Measurements from ENCODE around the gene NKRF. TPM values are rescaled to one million over a fixed set of nuclear protein-coding genes. Genes with fewer than 3 reads are reported as not detected.

NKRF gene
- total RNA-seq, result 10 to 100 TPM in 3 of 7 donors, 1 to 10 TPM in 4; 7.5 to 12.5 (median 9.5) TPM
- 10 to 100 TPM in 1 of 2 donors, 1 to 10 TPM in 1; 4.9 to 10.1 TPM for polyA plus RNA-seq
- long read RNA-seq, donor 1, partial matches to known transcripts, result 0 of 7 reads
- long read RNA-seq, donor 1, other reads (novel, unspliced or antisense), result 3 of 7 reads
- long read RNA-seq, donor 2, partial matches to known transcripts, result 0 of 5 reads
- long read RNA-seq, donor 2, other reads (novel, unspliced or antisense), result 0 of 5 reads
- long read RNA-seq, donor 3, transcript NKRF-201 (3 exons, 3,817 nt), result major isoform, 14 of 15 reads
- long read RNA-seq, donor 3, partial matches to known transcripts, result 0 of 15 reads
- long read RNA-seq, donor 3, other reads (novel, unspliced or antisense), result 0 of 15 reads

GRCh38 chrX:119606280-119607017, at the start of gene NKRF:
TSS of gene NKRF (minus strand) at chrX:119606424.
- H3K9me3 ChIP-seq, result no peaks in the 10 kb centered on the region
- DNase-seq, result peak; percentile 91 to 95 (median 95)
- WGBS, 3 donors, result 33 to 47% (median 37%) methylated on average over 46 of the region's 46 CpGs
- peak within 1 kb of the TSS; percentile 87 to 89 for H3K27ac ChIP-seq
- H3K4me3 ChIP-seq, result peak within 1 kb of the TSS; percentile 43
- H3K4me1 ChIP-seq (ENCODE audit: insufficient read depth), result no peaks in the 10 kb centered on the region
- TF ChIP-seq POLR2A (IDR thresholded peaks at IDR 0.05) (peak; percentile 85), EP300 (IDR thresholded peaks at IDR 0.05) (no peak)
- TF ChIP-seq, protein P1, sequence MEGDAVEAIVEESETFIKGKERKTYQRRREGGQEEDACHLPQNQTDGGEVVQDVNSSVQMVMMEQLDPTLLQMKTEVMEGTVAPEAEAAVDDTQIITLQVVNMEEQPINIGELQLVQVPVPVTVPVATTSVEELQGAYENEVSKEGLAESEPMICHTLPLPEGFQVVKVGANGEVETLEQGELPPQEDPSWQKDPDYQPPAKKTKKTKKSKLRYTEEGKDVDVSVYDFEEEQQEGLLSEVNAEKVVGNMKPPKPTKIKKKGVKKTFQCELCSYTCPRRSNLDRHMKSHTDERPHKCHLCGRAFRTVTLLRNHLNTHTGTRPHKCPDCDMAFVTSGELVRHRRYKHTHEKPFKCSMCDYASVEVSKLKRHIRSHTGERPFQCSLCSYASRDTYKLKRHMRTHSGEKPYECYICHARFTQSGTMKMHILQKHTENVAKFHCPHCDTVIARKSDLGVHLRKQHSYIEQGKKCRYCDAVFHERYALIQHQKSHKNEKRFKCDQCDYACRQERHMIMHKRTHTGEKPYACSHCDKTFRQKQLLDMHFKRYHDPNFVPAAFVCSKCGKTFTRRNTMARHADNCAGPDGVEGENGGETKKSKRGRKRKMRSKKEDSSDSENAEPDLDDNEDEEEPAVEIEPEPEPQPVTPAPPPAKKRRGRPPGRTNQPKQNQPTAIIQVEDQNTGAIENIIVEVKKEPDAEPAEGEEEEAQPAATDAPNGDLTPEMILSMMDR (IDR thresholded peaks at IDR 0.05), result no peak
- intact Hi-C loops (cut with DNase I), result no loop called here
- no peaks in the 10 kb centered on the region for H3K36me3 ChIP-seq
- H3K27me3 ChIP-seq, result no peaks in the 10 kb centered on the region

GRCh38 chrX:119655125-119655524, 48.9 kb upstream of the NKRF start:
- Histone ChIP-seq H3K36me3 (no peaks in the 10 kb centered on the region), H3K4me1 (ENCODE audit: insufficient read depth) (no peaks in the 10 kb centered on the region), H3K4me3 (no peak overlapping the region), H3K27ac (no peak overlapping the region), H3K27me3 (no peaks in the 10 kb centered on the region), H3K9me3 (no peaks in the 10 kb centered on the region)
- 35 to 37% (median 36%) methylated on average over 6 of the region's 6 CpGs for WGBS, 3 donors
- TF ChIP-seq POLR2A (IDR thresholded peaks at IDR 0.05) (no peak), EP300 (IDR thresholded peaks at IDR 0.05) (no peak)
- TF ChIP-seq, protein P1 (IDR thresholded peaks at IDR 0.05), result no peak
- peak in 4 of 5 donors; percentile 36 to 58 (median 48) for DNase-seq
- intact Hi-C loops (cut with DNase I), result no loop called here

DNA sequence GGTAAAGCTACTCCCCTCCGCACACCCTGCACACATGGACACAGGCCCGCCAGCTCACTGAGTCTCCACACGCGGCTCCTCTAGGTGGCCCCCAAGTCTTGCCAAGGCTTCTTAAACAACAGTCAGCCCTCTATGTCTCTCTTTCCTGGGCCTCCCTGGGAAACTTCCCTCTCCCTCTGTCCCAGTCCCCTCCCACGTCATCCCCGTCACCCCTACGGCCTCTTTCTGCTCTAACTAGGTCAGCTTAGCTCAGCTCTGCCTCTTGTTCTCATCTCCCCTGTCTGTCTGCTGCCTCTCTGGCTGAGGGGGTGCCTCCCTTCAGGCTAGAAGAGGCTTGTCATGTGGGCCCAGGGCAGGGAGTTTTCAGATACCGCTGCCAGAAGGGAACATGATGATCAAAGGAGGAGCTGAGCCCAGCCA, 47.9 kb upstream of the NKRF start:
- intact Hi-C loops (cut with DNase I), result no loop called here
- no peaks in the 10 kb centered on the region for H3K27me3 ChIP-seq
- H3K36me3 ChIP-seq, result no peaks in the 10 kb centered on the region
- no peak overlapping the region for H3K27ac ChIP-seq
- H3K9me3 ChIP-seq, result no peaks in the 10 kb centered on the region
- TF ChIP-seq, protein P1 (IDR thresholded peaks at IDR 0.05), result peak in 1 of 3 donors; percentile 10
- no peak for TF ChIP-seq POLR2A (IDR thresholded peaks at IDR 0.05)
- TF ChIP-seq EP300 (IDR thresholded peaks at IDR 0.05), result no peak
- DNase-seq, result peak; percentile 53 to 78 (median 74)
- H3K4me3 ChIP-seq, result no peak overlapping the region
- 40 to 52% (median 47%) methylated on average over 8 of the region's 8 CpGs for WGBS, 3 donors
- no peaks in the 10 kb centered on the region for H3K4me1 ChIP-seq (ENCODE audit: insufficient read depth)

DNA sequence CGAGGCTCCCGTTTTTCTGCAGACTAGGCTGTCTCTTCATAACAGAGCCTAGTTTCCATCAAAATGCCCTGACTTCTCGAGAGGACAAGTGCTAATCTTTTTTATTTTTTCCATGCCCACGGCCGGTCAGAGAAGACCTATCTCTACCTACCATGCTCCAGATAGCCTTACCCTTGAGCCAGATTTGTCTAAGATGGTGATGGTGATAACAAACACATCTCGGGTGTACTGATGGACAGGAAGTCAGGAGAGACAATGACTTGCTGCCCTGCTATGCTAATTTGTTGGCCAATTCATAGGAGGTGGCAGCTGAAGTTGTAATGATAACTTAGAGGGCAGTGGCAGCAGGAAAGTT, 42.2 kb upstream of the NKRF start:
- H3K4me1 ChIP-seq (ENCODE audit: insufficient read depth), result no peaks in the 10 kb centered on the region
- intact Hi-C loops (cut with DNase I), result no loop called here
- no peaks in the 10 kb centered on the region for H3K9me3 ChIP-seq
- TF ChIP-seq POLR2A (IDR thresholded peaks at IDR 0.05), result no peak
- TF ChIP-seq, protein P1 (IDR thresholded peaks at IDR 0.05), result no peak
- 75 to 79% (median 78%) methylated on average over 6 of the region's 6 CpGs for WGBS, 3 donors
- DNase-seq, result no peak
- H3K27me3 ChIP-seq, result no peaks in the 10 kb centered on the region
- no peaks in the 10 kb centered on the region for H3K36me3 ChIP-seq
- H3K27ac ChIP-seq, result no peak overlapping the region
- H3K4me3 ChIP-seq, result no peak overlapping the region
